Measurements from ENCODE around the gene MBP.

DNA sequence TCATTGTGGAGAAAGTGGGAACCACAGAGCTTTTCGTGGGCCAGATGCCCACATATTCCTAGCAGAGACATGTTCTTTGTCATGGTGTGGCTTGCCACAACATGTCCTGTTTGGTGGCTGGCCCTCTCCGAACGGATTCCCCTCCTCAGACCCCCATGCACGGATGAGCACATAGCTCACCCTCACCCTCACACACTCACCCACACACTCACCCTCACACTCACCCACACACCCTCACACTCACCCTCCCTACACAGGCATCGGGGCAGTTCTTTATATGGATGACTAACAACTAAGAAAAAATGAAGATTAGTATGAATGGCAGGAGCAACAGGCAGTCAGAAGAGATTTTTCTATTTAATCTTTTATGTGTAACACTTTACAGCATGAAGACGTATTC lies 160.3 kb downstream of the MBP start:
- TF ChIP-seq POLR2A (IDR thresholded peaks at IDR 0.05), result no peak
- TF ChIP-seq, protein P1, sequence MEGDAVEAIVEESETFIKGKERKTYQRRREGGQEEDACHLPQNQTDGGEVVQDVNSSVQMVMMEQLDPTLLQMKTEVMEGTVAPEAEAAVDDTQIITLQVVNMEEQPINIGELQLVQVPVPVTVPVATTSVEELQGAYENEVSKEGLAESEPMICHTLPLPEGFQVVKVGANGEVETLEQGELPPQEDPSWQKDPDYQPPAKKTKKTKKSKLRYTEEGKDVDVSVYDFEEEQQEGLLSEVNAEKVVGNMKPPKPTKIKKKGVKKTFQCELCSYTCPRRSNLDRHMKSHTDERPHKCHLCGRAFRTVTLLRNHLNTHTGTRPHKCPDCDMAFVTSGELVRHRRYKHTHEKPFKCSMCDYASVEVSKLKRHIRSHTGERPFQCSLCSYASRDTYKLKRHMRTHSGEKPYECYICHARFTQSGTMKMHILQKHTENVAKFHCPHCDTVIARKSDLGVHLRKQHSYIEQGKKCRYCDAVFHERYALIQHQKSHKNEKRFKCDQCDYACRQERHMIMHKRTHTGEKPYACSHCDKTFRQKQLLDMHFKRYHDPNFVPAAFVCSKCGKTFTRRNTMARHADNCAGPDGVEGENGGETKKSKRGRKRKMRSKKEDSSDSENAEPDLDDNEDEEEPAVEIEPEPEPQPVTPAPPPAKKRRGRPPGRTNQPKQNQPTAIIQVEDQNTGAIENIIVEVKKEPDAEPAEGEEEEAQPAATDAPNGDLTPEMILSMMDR (IDR thresholded peaks at IDR 0.05), result no peak

Data from lower leg skin (tissue), 3 donors.